Smooth muscle cell (in vitro differentiated cells): ENCODE data around the gene MINDY1. TPM values are rescaled to one million over a fixed set of nuclear protein-coding genes. Genes with fewer than 3 reads are reported as not detected.

ENCODE experiments used
- DNase-seq: peaks from one replicate; lab custom pipeline; 2025; ENCODE audit not compliant: unreplicated experiment; lab: John Stamatoyannopoulos, UW
- H2AFZ ChIP-seq: fragments of 200-600 bp; sonication (generic); 2 replicates; pipeline ENCODE4 v1.6.0; 2016; ENCODE audit warnings: antibody characterized with exemption, low read depth, mild to moderate bottlenecking
- H3F3A ChIP-seq: fragments of 200-600 bp; sonication (generic); 2 replicates; pipeline ENCODE4 v1.6.0; 2017; ENCODE audit warnings: antibody characterized with exemption, low read depth
- H3K27ac ChIP-seq: fragments of 200-600 bp; sonication (generic); 2 replicates; pipeline ENCODE4 v1.5.1; 2016; ENCODE audit warnings: low read depth, mild to moderate bottlenecking
- H3K27me3 ChIP-seq: fragments of 200-600 bp; sonication (generic); 2 replicates; pipeline ENCODE4 v1.6.1; 2016; ENCODE audit warnings: low read depth, mild to moderate bottlenecking
- H3K36me3 ChIP-seq: fragments of 200-600 bp; sonication (generic); 2 replicates; pipeline ENCODE4 v1.5.1; 2016; ENCODE audit warnings: low read depth
- H3K4me1 ChIP-seq: fragments of 200-600 bp; sonication (generic); 2 replicates; pipeline ENCODE4 v1.5.1; 2016; ENCODE audit warnings: low read depth
- H3K4me2 ChIP-seq: fragments of 200-600 bp; sonication (generic); 2 replicates; pipeline ENCODE4 v1.6.0; 2016; ENCODE audit warnings: mild to moderate bottlenecking
- H3K4me3 ChIP-seq: fragments of 200-600 bp; sonication (generic); 2 replicates; pipeline ENCODE4 v1.5.1; 2016; ENCODE audit warnings: mild to moderate bottlenecking
- H3K79me2 ChIP-seq: fragments of 200-600 bp; sonication (generic); 2 replicates; pipeline ENCODE4 v1.6.0; 2016; ENCODE audit warnings: low read depth, mild to moderate bottlenecking
- H3K9ac ChIP-seq: fragments of 200-600 bp; sonication (generic); 2 replicates; pipeline ENCODE4 v1.6.0; 2016; ENCODE audit warnings: low read depth
- H3K9me3 ChIP-seq: fragments of 200-600 bp; sonication (generic); replicated peaks from 2 replicates; pipeline ENCODE4 v1.5.1; 2016; ENCODE audit warnings: low read depth
- H4K20me1 ChIP-seq: fragments of 200-600 bp; sonication (generic); 2 replicates; pipeline ENCODE4 v1.6.0; 2016; ENCODE audit warnings: low read depth
- WGBS: methylation state at CpG from one replicate; pipeline ENCODE4 v1.1.7; 2016; ENCODE audit warnings: low lambda C conversion rate; 5-methylcytosine and 5-hydroxymethylcytosine counted together
- polyA plus RNA-seq: library from polyadenylated mRNA; unstranded; fragments of >200 nt; fragmentation: Nextera tagmentation; extraction: Ambion mirVana; gene quantifications from 2 replicates; pipeline ENCODE4 v1.2.1, GENCODE V29; 2016
- total RNA-seq: library from RNA; depleted of rRNA; stranded (reverse); fragments of >200 nt; gene quantifications from 2 replicates; pipeline ENCODE4 v1.2.3, GENCODE V29; 2014
- TF ChIP-seq, protein P1 (sequence below): fragments of 200-600 bp; sonication (generic); IDR thresholded peaks from 2 replicates; pipeline ENCODE4 v1.5.1; 2017; ENCODE audit warnings: borderline replicate concordance, mild to moderate bottlenecking, antibody characterized with exemption; ENCODE audit not compliant: insufficient read depth, poor library complexity, severe bottlenecking

MINDY1 gene
- total and polyA plus RNA-seq, 2 experiments from 2014 or later = 2.4 to 3.2 TPM

GRCh38 chr1:150968491-150968890 is 38.2 kb downstream of the MINDY1 start:
- H3F3A ChIP-seq = peaks cover 16% of the 10 kb centered on the region
- no peak for DNase-seq
- H3K4me1 ChIP-seq = peaks cover 27% of the 10 kb centered on the region
- H3K36me3 ChIP-seq = no peaks in the 10 kb centered on the region
- no peak overlapping the region for H3K4me2 ChIP-seq
- no peaks in the 10 kb centered on the region for H3K27me3 ChIP-seq
- H3K9me3 ChIP-seq = no peaks in the 10 kb centered on the region
- peaks cover 57% of the 10 kb centered on the region for H4K20me1 ChIP-seq
- TF ChIP-seq, protein P1, sequence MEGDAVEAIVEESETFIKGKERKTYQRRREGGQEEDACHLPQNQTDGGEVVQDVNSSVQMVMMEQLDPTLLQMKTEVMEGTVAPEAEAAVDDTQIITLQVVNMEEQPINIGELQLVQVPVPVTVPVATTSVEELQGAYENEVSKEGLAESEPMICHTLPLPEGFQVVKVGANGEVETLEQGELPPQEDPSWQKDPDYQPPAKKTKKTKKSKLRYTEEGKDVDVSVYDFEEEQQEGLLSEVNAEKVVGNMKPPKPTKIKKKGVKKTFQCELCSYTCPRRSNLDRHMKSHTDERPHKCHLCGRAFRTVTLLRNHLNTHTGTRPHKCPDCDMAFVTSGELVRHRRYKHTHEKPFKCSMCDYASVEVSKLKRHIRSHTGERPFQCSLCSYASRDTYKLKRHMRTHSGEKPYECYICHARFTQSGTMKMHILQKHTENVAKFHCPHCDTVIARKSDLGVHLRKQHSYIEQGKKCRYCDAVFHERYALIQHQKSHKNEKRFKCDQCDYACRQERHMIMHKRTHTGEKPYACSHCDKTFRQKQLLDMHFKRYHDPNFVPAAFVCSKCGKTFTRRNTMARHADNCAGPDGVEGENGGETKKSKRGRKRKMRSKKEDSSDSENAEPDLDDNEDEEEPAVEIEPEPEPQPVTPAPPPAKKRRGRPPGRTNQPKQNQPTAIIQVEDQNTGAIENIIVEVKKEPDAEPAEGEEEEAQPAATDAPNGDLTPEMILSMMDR = no peak
- H3K79me2 ChIP-seq = peaks cover 51% of the 10 kb centered on the region
- 96% methylated on average over 4 of the region's 4 CpGs for WGBS
- H3K4me3 ChIP-seq = no peak overlapping the region
- H2AFZ ChIP-seq = no peak overlapping the region
- H3K27ac ChIP-seq = no peak overlapping the region
- H3K9ac ChIP-seq = no peak overlapping the region

DNA sequence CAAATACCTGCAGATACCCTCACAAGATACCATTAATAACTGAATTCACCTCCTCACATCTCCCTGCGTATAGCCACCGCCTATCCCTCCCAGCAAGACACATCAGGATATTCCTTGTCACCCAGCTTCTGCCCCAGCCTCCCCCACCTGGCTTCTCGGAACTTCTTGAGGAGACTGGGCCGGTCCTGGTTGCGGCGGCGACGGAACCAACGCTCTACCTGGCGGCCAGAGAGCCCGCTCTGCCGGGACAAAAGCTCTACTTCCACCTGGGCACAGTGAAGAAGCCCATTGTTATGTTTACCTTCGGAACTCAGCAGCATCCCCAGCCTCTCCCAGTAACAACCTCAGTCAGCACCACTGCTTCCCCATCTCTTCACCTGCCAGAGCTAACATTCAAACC is 38.8 kb downstream of the MINDY1 start:
- Histone ChIP-seq H3K36me3 (no peaks in the 10 kb centered on the region), H3K4me3 (no peak overlapping the region), H3K4me1 (peaks cover 21% of the 10 kb centered on the region), H3K4me2 (no peak overlapping the region), H3K27me3 (no peaks in the 10 kb centered on the region), H3F3A (peaks cover 16% of the 10 kb centered on the region), H4K20me1 (peaks cover 51% of the 10 kb centered on the region), H3K79me2 (peaks cover 45% of the 10 kb centered on the region), H3K9ac (no peak overlapping the region), H2AFZ (no peak overlapping the region), H3K9me3 (no peaks in the 10 kb centered on the region), H3K27ac (no peak overlapping the region)
- DNase-seq = no peak
- TF ChIP-seq, protein P1 = no peak
- WGBS = 97% methylated on average over 13 of the region's 13 CpGs

GRCh38 chr1:150966011-150966410 is 40.7 kb downstream of the MINDY1 start:
- Histone ChIP-seq H3K9ac (no peak overlapping the region), H3K9me3 (no peaks in the 10 kb centered on the region), H3K27ac (no peak overlapping the region), H3K79me2 (peaks cover 26% of the 10 kb centered on the region), H3K4me1 (peaks cover 2% of the 10 kb centered on the region), H2AFZ (no peak overlapping the region), H3K36me3 (no peaks in the 10 kb centered on the region), H3K4me2 (no peak overlapping the region), H3K27me3 (no peaks in the 10 kb centered on the region), H3F3A (peaks cover 18% of the 10 kb centered on the region), H3K4me3 (no peak overlapping the region), H4K20me1 (peaks cover 32% of the 10 kb centered on the region)
- TF ChIP-seq, protein P1 = no peak
- 90% methylated on average over 6 of the region's 6 CpGs for WGBS
- DNase-seq = no peak

- no peak overlapping the region for H3K4me3 ChIP-seq
- no peaks in the 10 kb centered on the region for H3K4me1 ChIP-seq
- no peak overlapping the region for H2AFZ ChIP-seq
- DNase-seq = no peak
- TF ChIP-seq, protein P1 = no peak
- no peaks in the 10 kb centered on the region for H3K9me3 ChIP-seq
- no peaks in the 10 kb centered on the region for H3K36me3 ChIP-seq
- no peak overlapping the region for H3K27ac ChIP-seq
- H3K4me2 ChIP-seq = no peak overlapping the region
- peaks cover 18% of the 10 kb centered on the region for H3F3A ChIP-seq
- 98% methylated on average over 4 of the region's 4 CpGs for WGBS
- H3K27me3 ChIP-seq = no peaks in the 10 kb centered on the region
- peaks cover 22% of the 10 kb centered on the region for H3K79me2 ChIP-seq
- peaks cover 28% of the 10 kb centered on the region for H4K20me1 ChIP-seq
- H3K9ac ChIP-seq = no peak overlapping the region
Observed at GRCh38 chr1:150965605-150966004, 41.1 kb downstream of the MINDY1 start.
